GM19452 (cell line): ENCODE measurements around the gene CYTH1.
A peak's percentile ranks its signal among the peaks of the same experiment; 100 is the strongest.

ENCODE experiments used
- ATAC-seq: cut with Tn5 transposase; IDR thresholded peaks from one replicate; pipeline ENCODE4 v1.9.1; 2021; ENCODE audit not compliant: unreplicated experiment

Gene CYTH1

DNA sequence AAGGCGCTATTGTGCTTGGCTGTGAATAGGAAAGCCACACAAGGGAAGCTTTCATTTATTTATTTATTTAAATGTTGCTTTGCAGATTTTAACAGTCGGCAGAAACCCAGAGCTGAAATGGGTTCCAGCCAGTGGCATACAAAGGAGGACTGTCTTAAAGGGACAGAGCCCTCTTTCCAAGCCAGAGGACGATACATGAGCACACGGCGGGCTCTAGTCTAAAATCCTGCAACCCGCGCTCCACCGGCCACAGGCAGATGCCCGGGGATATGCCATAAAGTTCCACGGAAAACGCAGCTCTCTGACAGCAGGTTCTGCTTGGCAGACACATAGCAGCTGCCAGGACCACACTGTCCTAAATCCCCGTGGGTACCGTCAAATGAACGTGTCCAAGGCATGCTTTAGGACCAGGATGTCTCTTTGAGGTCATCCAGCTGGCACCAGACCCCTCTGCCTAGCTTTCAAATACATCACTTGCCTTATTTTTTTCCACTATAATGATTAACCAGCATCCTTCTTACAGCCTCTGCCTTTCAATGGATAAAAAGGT is 64.6 kb downstream of the CYTH1 start:
- no peak for ATAC-seq

- no peak for ATAC-seq
Measured at GRCh38 chr17:78716814-78717393, 65.2 kb downstream of the CYTH1 start.

DNA sequence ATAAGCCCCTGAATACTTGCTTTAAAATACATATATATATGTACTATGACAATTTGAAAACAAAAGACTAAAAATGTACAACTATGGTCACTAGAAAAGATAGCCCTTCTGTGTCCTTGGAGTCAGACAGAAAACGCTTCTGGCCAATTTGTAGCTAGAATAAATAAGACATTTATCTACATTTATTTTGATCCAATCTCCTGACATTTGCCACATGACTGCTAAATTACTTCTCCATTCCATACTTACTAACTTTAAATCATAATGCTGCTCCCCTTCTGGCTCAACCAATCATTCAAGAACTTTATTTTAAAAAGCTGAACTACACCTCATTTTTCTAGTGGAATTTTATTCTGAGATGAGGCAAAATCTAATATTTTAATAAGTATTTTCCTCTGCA is 65.8 kb downstream of the CYTH1 start:
- ATAC-seq: no peak

- no peak for ATAC-seq
Measured at GRCh38 chr17:78715876-78716275, 66.2 kb downstream of the CYTH1 start.

- ATAC-seq: no peak
Measured at GRCh38 chr17:78715000-78715771, 66.9 kb downstream of the CYTH1 start.

DNA sequence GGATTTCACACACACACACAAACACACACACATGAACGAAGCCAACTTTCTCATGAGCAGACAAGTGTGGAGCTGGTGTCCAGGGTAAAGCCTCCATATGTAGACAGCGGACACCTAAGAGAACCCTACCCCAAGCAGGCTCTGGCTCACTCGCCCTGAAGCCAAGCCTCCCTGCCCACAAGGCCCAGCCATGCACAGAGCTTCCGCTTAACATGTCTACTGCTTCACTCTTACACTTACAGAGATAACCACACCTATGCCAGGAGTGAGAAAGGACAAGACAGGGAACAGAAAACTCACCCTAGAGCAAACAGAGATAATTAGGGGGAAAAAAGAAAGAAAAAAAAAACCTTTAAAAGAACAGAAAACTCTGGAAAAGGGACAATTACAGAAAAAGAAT is 67.5 kb downstream of the CYTH1 start:
- no peak for ATAC-seq

DNA sequence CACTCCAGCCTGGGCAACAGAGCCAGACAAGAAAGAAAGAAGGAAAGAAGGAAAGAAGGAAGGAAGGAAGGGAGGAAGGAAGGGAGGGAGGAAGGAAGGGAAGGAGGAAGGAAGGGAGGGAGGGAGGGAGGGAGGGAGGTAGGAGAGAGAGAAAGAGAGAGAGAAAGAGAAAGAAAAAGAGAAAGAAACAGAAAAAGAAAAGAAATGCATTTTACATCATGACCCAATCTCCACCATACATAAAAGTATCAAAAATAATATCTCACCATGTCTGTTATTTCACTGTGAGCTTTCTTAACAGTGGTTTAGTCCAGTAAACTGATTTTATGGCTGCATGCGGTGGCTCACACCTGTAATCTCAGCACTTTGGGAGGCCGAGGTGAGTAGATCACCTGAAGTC is 70.0 kb downstream of the CYTH1 start:
- no peak for ATAC-seq

GRCh38 chr17:78710607-78711006 is 71.5 kb downstream of the CYTH1 start:
- ATAC-seq: no peak

GRCh38 chr17:78709751-78710181 is 72.3 kb downstream of the CYTH1 start:
- no peak for ATAC-seq

GRCh38 chr17:78709119-78709681 is 72.9 kb downstream of the CYTH1 start:
- peak; percentile 48 for ATAC-seq

DNA sequence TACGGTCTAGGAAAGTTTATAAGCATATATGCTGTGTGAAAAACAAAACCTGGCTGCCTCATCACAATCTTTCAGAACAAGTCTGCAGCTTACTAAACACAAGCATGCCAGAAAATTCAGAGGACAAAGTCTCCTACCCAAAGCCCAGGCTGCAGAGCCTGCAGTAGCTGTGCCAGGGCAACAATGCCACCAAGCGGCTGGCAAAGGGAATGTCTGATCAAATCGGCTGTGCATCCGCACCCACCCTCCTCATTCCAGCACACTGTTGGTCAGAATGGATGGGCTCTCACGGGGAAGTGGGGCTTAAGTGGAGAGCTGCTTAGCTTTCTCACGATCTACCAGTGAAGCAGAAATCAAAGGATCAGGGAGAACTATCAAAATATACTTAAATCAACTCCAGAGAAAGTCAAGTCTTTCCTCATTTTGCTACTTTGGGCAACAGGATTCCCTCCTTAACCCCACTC is 73.5 kb downstream of the CYTH1 start:
- no peak for ATAC-seq

GRCh38 chr17:78707923-78708322 is 74.2 kb downstream of the CYTH1 start:
- no peak for ATAC-seq

- ATAC-seq: no peak
Measured at GRCh38 chr17:78707016-78707415, 75.1 kb downstream of the CYTH1 start.

GRCh38 chr17:78706271-78706915 is 75.7 kb downstream of the CYTH1 start:
- ATAC-seq: peak; percentile 78

GRCh38 chr17:78705071-78705470 is 77.0 kb downstream of the CYTH1 start:
- no peak for ATAC-seq

GRCh38 chr17:78704594-78704993 is 77.5 kb downstream of the CYTH1 start:
- ATAC-seq: no peak

DNA sequence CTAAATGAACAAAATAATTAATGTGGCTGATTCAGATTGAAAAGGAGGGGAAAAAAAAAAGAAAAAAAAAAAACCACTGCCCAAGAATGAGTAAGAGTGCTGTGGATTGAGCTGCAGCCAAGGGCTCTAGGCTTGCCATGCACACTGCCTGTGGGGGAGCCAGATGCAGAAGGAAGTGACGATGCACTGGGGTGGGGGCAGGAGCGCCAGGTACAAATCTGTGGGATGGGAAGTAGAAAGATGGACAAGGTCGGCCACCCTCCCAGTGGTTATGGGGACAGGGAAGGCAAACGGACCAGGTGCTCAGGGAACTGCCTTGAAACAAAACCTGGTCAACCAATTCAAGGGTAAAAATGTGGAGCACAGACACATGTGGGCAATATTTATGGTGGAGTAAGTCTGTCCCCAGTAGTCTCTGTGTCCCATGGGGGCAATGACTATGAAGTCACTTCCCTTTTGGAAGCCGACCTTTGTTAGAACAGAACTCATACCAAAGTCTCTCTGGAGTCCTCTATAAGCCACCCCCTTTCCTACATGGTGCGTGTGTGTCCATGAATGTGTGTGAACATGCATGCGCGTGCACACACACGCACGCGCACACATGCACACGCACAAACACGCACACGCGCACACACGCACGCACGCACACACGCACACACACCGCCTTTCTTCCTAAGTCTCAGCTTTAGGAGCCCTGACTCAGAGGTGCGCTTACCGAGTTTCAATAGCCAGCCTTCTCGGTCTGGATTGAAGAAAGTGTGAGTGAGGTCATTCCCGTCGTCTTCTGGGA is 84.3 kb downstream of the CYTH1 start:
- no peak for ATAC-seq

DNA sequence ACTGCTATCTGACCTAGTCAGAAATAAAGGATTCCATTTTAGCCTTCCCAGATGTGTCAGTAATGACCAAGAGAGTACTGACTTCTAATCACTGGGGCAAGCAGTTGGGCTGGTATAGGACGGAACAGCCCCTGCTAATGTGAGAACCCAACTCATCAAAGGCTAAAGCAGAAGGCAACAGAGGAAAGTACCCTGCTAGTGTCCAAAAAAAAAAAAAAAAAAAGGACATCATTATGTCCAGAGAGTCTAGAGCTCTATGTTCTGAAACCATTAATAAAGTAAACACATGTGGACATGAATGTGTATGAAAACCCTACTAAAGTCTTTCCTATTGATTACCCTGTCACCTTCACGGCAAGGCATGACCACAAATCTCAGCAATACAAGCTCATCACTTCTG is 85.0 kb downstream of the CYTH1 start:
- ATAC-seq: no peak

DNA sequence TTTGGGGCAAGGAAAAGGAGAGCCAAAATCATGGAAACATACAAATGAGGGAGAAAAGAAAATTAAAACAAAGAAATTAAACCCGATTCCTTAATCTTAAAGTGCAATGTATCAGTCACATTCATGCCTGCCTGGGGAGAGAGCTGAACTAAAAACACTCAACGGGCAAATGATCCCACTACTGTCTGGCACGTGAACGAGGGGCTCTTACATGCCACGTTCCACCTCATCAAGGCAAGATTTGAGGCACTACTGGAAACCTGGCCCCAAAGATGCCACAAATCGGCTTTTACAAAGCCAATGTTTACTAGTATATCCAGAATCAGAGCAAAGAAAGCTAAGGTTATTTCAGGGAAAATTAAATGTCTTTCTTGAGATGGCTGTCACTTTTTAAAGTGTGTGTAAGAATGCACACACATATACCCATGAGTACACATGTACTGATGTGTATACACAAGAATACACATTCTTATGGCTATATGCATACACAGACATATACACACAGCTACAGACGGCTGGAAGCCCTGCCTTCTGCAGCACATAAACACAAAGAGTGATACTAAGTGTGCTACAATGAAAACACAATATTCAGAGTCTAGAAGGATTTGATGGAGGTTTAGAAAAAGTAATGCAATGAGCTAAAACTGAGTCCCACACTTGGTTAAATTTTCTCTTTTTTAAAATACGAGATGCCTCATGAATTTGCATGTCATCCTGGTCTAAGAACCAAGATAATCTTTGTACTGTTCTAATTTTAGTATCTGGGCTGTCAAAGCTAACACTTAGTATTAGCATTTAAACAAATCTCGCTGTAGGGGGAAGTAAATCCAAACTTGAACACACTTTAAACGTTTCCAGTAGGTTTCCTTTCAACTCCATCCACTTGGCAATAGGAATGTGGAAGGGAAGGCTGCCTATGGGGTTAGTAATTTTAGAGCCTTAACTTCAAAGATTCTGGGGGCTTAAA is 85.8 kb downstream of the CYTH1 start:
- ATAC-seq: no peak
